Fibroblast of skin of right quadriceps (primary cell): Measurements from ENCODE around the gene TRPC4.
"Not testable (repeated sequence)": the region's sequence is repeated elsewhere in the genome, so short reads cannot be mapped to it uniquely, and the experiment has no call there.

Source experiments
- DNase-seq: peaks from one replicate; pipeline ENCODE4 v3.0.0-alpha.2; 2013

Gene TRPC4

DNA sequence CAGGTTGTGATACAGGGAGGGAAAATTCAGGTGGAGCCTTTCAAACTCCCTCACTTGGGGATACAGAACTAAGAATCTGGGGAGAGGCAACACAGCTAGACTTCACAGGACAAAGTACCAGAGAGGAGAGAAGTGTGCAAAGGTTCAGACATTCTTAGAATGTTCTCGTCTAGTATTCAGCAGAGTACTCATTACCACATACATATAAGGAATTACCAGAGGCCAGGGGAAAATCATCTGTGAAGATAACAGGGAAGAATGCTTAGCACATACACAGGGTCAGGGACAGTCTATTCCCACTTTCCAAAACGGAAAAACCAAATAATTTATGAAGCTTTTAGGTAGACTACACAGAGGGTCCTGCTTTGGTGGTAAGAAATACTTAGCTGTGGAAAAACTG is 58.1 kb downstream of the TRPC4 start:
- peak; percentile 26 for DNase-seq

DNA sequence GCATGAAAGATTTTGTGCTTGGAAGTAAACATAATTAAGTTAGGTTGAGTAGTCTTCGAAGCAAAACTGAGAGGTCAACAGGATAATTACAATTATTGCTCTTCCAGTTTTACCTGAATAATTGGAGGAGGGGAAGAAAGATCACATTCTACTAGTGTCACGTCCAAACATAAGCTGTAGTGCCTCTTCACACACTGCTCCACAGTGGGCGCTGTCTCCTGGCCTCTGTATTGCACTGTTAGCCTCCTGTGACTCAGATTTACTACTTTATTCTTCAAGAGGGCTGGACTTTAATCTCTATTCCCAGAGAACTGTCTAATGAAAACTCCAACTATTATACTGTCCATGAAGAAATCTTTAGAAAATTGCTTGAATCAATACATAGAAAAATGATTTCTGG is 62.9 kb downstream of the TRPC4 start:
- no peak for DNase-seq

DNA sequence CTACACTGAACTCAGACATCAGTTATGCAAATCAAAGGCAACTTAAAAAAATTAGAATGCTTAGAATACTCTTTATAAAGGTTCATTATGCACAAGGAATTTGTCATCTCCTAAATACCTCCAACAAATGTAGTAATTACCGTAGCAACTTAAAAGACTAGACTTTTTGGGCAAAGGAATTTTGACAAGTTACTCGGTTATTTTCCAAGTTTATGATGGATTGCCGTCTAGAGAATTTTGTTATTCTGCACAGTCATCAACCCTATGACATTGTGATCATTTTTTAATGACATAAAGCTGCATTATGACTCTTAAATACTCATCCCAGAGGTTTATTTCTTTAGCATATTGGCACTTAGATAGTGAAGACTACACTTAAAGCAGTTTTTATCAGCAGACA is 71.9 kb downstream of the TRPC4 start:
- DNase-seq = peak; percentile 76

DNA sequence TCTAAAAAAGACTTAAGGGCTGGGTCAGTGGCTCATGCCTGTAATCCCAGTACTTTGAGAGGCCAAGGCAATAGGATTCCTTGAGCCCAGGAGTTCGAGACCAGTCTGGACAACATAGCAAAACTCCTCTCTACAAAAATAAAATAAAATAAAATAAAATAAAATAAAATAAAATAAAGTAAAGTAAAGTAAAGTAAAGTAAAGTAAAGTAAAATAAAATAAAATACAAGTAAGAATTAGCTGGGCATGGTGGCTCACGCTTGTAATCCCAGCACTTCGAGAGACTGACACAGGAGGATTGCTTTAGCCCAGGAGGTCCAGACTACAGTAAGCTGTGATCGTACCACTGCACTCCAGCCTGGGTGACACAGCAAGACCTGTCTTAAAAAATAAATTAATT is 72.8 kb downstream of the TRPC4 start:
- not testable (repeated sequence) for DNase-seq

DNA sequence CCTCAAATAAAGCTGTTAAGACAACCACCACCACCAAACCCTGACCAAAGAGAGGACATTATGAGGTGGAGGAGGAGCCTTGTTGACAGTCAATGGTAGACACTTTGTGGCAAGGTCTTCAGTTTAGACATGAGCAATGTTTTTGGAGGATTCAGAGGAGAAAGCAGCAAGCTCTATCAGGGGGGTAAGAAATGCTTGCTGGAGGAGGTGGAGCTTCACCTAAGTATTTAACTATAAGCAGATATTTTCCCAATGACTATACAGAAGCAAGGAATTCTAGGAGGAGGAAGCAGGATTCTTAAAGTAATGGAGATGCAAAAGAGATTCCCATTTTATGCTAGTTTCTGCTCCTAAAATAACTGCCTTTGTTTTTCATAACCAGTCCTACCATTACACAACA is 74.2 kb downstream of the TRPC4 start:
- peak; percentile 36 for DNase-seq

DNA sequence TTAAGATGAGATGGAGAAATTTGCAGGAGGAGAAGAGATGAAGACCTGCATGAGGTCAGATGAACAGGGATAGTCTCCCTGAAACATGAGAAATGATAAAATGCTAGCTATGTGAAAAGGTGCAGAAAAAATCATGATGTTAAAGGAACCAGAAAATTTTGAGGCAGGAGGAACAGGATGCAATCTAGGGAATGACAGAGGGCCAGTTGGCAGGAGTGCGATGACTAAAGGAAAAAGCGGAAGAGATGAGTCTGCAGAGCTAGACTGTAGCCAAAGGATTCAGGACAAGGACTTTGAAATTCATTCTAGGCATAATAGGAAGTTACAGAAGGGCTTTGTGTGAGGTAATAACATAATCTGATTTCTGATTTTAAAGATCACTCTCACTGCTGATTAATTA is 77.9 kb downstream of the TRPC4 start:
- peak; percentile 34 for DNase-seq

DNA sequence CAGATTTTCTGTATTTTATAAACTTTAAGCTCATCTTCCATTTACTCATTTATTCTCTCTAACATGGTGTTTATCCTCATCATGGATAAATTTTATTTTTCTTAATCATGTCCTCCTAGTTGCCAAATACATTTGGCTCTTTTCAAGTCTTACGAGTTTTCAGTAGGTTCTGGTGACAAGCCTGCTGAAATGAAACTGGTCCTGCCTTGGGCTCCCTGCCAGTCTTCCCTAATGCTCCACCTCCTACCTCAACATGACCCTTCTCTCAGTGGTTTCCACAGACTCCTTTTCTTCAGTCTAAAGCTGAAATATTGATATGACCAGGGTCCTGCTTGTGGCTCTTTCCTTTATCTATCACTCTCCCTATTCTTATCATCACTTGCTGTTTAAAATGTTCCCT is 81.2 kb downstream of the TRPC4 start:
- DNase-seq = no peak

DNA sequence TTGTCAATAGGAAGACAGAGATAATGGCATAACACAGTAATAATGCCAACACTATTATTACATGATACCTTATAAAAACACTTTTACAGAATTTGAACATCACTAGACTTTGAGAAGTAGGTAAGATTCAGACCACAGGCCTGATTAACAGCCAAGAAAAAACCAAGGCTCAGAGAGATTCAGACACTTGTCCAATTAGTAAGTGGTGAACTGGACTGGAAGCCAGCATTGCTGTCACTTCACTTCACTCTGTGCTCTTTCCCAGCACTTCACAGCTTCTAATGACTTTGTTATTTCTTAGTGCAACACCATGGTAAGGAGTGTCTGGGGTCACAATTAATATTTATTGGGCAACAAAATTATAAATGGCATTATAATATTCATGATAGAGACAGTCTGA is 91.9 kb downstream of the TRPC4 start:
- no peak for DNase-seq

DNA sequence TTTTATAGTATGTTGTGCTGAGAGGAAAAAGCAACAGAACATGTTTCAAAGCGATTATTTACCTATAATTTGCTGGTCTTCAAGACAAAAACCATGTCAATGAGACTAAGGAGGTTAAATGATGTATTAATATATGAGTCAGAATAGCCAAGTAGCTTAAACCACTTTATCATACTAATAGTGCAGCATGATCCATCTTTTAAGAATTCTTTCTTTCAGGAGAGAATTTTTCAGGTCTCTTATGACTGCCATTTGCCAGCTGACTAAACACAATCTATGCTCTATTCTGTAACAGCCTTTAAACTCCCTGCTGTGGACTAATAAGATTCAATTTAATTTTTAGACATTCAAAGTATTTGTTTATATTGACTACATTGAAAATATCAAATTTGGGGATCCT is 93.7 kb downstream of the TRPC4 start:
- DNase-seq = peak; percentile 56

DNA sequence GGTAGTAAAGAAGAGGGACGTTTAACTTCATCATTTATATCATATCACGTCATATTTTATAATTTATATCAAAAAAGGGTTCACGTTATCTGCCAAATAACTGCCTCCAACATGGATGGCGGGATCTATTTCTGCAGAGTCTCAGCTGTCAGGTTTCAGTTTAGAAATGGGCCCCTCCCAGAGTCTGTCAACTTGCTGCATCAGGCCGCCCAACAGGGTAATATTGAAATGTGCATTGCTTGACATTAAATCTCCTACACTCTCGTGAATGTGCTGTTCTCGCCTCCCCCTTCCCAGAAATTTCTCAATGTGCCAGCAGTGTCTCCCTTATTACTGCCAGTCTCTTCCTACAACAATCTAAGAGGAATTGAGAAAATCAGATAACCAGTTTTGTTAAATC is 96.9 kb downstream of the TRPC4 start:
- DNase-seq = no peak

DNA sequence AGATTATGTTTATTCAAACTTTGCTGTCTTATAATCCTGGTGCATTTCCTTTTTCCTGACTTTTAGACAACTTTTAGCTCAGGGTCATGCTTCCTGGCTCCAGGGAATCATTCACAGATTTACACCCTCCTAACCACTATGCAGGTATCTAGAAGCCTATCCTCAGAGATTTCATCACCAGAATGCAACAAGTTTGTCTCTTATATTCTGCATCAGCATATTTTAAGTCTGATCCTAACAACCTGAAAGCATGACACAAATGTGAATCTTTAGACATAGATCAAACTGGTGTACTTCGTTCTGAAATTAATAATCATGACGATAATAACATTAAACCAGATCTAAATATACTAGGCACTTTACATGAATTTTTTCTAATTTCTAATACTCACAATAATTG is 100.0 kb downstream of the TRPC4 start:
- no peak for DNase-seq

DNA sequence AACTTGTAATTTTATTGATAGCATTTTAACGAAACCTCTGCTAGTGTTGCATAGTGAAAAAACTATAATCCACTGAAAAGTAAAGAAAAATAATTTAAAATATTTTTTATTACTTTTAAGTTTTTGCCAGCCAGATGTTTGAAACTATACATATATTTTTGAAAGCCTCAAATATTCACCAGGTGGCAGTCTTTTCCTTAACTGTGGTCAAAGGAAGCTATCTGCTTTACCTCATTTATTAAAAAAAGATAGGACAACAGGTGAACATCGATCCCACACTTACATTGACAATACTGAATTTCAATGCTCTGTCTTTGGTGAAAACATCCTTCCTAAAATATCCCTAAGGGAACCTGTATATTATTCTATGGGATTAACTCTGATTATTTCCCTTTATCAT is 100.5 kb downstream of the TRPC4 start:
- no peak for DNase-seq

DNA sequence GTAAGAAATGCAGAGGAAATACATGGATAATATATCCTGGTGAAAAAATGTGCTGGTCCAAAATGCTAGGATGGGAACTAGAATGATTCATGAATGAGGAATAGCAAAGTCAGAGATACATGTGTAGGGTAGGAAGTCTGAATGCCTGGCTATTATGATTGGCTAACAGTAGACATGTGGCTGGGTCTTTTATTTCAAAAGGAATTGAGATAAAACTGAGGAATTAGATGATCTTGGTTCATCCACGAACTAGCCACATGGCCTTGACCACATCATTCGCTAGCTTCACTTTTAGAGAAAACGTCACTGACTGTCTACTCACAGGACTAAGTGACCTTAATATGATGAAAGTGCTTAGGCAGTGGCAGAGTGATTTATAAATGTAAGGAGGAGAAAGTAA is 103.1 kb downstream of the TRPC4 start:
- no peak for DNase-seq

DNA sequence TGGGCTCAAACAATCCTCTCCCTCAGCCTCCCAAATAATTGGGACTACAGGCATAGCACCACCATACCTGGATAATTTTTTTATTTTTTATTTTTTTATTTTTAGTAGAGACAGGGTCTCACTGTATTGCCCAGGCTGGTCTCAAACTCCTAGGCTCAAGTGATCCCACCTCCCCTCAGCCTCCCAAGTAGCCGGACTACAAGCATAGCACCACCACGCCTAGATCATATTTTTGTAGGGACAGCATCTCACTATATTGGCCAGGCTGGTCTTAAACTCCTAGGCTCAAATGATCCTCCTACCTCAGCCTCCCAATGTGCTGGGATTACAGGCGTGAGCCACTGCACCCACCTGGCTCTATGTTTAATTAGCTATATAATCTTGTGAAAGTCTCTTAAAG is 114.2 kb downstream of the TRPC4 start:
- no peak for DNase-seq

DNA sequence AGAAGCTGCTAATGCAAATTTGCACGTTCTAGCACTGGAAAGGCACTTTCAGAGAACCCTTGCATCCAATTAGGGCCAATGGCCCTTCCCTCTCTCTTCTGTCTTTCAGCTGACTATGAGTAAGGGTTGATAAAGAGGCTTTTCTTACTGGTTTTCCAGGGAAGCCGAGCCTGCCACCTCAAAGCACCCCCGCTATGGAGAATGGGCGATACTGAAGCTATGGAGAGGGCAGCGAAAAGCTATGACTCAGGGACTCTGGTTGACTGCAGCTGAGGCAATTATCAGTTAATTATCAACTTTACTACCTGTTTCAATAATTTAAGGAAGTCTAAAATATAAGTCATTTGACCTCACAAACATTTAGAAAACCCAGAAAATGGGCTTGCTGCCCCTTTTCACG is 115.8 kb downstream of the TRPC4 start:
- no peak for DNase-seq

DNA sequence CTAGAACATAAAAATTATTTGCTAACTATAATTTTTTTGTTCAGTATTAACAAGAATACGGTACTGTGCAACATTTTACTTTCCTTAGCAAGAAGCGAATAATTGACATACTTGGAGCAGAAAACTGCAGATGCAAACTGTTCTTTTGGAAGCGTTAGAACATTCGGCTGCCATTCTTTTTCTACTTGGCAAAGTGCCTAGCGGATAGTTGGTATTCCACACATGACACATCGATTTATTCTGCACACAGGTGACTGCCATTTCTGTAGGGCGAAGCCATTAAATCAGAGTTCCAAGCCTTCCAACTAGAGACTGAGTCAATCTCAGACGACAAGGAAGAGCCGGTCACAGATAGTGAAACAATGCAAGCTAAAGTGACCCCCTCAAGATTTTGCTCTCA is 117.4 kb downstream of the TRPC4 start:
- DNase-seq = no peak

DNA sequence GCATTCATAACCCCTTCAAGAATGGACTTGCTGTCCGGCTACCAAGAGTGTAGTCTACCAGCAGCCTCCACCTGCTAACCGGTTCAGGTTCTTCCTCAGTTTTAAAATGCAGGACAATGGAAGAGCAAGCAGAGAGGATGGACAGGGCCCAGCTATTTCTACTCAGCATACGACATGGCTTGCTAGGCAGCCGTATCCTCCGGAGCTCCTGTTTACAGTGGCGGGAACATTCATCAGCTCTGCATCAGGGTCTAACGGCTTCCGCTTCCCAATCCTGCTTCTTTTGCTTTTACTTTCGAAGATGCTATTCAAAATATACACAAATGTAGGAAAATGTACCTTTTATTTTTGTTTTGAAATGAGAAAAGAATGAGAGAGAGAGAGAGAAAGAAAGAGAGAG is 118.5 kb downstream of the TRPC4 start:
- no peak for DNase-seq

DNA sequence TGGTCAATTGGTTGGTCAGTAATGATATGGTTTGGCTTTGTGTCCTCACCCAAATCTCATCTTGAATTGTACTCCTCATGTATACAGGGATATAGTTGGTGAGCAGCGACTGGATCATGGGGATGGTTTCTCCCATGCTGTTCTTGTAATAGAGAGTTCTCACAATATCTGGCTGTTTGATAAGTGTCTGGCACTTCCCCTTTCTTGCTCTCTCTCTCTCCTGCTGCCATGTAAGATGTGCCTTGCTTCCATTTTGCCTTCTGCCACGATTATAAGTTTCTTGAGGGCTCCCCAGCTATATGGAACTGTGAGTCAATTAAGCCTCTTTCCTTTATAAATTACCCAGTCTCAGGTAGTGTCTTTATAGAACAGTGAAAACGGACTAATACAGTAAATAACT is 120.7 kb downstream of the TRPC4 start:
- DNase-seq = no peak

DNA sequence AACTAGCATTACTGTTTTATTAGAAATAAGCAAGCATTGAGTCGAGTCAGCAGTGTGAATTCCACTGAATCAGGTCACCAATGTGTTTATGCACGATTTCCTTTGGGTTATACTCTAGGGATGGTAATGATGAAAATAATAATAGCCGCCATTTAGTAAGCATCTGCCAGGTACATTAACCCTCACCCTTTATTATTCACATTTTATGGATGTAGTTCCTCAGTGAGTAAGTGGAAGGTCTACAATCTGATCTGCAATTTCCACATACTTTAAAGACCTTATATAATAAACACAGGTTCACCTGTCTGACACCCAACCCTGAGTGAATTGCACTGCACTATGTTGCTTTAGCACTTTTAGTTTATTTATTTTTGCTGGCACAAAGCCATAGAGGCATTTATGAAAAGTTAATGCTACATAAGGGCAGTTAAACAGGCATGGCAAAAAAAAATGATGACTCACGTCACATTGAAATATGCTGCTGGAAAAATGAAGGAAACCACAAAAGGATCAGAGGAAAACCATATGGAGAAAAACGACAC is 122.4 kb downstream of the TRPC4 start:
- DNase-seq = peak; percentile 87

DNA sequence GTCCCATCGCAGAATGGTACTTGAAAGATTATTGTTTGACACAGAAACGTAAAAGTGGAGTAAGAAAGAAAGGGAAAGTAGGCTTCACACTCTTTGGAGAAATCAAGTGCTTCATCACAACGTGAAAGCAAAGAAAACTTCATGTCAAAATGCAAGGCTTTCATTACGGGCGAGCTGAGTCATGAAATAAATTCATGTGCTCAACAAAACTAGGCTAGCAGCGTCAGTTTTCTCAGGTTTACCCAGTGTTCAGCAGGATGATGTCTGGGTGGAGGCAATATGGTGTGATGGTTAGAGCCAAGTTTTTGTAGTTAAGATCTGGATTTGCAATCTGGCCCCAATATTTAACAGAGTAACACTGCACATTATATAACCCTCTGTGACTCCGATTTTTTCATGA is 128.0 kb downstream of the TRPC4 start:
- DNase-seq = no peak

DNA sequence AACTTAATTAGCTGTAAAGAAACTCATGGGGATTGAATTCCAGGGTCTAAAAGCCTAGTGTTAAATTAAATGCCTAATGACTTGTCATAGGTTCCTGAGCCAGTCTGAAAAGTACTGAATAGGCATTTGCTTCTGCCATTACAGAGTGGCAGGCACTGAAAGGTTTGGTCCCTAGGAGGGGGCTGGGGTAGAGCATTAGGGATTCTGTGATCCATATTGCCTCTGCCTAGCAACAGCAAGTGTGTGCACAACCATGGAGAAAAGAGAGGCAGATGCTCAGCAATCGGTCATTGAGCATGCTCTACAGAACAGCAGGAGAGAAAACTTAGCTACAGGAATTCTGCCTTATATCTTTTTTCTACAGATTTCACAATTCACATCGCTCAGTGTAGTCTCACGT is 133.5 kb downstream of the TRPC4 start:
- no peak for DNase-seq

DNA sequence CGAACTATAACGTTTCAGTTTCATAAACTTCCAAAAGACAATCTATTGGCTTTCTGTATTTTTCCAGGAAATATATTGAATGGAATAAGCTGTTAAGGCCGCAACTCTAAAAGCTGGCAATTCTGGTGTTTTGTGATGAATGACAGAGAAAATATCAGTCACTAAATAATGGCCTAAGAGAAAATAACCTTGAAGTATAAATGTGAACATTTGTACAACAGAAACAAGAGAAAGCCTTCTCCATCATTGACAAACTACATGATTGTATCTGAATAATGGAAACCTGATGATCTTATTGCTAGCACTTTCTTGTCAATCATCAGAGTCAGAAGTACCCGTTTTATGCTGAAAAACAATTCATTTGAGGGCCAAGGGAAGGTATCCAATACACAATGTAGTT is 134.3 kb downstream of the TRPC4 start:
- DNase-seq = no peak

DNA sequence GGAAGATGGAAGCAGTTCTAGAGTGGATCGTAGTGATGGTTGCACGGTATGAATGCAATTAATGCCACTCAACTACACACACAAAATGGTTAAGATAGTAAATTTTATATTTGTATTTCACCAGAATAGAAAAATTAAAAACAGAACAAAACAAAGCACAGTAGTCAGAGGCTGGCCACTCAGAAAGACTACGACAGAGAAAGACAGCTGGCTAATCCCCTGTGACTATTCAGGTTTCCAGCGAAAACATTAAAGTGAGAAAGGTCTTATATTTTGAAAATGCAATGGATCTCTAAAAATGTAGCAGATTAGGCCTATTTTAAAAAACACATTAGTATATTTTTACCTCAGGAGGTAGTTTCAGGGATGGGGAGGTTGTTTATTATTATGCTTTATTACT is 139.7 kb downstream of the TRPC4 start:
- DNase-seq = no peak

DNA sequence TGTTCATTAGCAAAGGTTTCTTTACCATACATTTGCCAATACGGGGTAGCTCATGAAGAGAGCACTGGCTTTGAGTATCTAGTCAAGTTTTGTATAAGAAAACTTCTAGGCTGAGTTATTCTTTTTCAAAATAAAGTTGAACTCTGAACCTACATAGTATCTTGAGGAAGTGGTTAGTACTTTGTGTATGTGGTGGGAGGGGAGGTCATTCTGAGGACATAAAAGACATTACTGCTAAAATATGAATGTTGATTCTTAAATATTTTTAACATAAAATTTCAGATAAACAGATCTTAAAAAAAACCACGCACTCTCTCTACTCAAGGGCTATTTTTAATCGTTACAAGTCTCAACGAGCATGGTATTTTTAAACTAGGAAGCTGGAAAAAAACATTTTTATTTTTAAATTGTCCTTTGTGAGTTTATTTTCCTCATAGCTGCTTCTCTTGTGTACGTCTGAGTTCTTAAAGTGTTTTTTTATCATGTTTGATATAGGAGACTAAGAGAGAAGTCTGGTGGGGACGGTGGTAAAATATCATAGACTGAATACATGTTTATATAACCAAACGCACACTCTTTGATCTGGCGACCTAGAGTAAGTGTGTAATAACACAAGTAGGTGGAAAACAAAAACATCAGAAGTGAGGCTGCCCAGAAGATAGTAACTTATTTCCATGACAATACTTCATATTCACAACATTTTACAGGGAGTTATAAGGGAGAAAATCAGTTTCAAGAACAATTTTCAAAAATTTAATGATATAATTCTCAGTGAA is 153.0 kb downstream of the TRPC4 start:
- peak; percentile 9 for DNase-seq

DNA sequence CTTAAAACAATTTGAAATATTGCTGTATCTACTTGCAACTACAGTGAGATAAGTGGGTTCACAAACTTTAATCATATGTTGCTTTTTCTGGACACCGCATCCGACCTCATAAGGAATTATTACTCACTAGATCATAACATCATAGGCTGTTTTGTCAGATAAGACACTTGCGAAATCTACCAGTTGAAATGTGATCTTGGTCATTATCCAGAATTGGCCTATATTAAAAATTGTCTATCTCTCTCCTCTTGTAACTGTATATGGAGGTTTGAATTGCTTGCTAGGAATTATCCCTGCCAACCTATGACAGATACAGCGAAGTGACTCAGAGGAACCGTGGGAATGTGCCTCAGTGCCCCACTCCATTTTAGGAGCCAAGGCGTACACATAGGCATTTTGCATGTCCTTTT is 154.0 kb downstream of the TRPC4 start:
- DNase-seq = peak; percentile 79
